ENCODE data around the gene LRRC45. TPM values are rescaled to one million over a fixed set of nuclear protein-coding genes. Genes with fewer than 3 reads are reported as not detected.
A peak's percentile ranks its signal among the peaks of the same experiment; 100 is the strongest.

LRRC45 gene
- total RNA-seq, 1 experiment from 2014 or later = 40.1 TPM

- peak; percentile 56 for DNase-seq (ENCODE audit: low read depth, low spot score)
- ChIA-PET POLR2A (interaction anchor here (0.7 to 1.5 kb wide), 4 partner anchors 11 to 92 kb away, joined by 3 to 4 read pairs (median 3); partner anchors contain the start of genes DCXR, MAFG and RAC3), CTCF (interaction anchor here (0.7 to 5.3 kb wide), 15 partner anchors 9 to 168 kb away, joined by 3 to 151 read pairs (median 5); partner anchors contain the start of genes ARHGDIA, DCXR, MAFG and NOTUM), RAD21 (ENCODE audit: low non-redundant PET in 1 of 2, low total read pairs in 2 of 2, uncharacterized antibody in 2 of 2, unreplicated experiment in 2 of 2) (interaction anchor here (0.6 to 5.3 kb wide), 3 partner anchors 60 to 86 kb away, joined by 3 to 50 read pairs (median 40); partner anchors contain the start of gene NOTUM (in 2 of the 2))
- intact Hi-C loops (cut with micrococcal nuclease) = loop anchor here (2.0 to 5.0 kb wide), 3 partner anchors 17 to 732 kb away; partner anchors contain the start of genes PCYT2 and TBCD
- Histone ChIP-seq H2AFZ (ENCODE audit: low read depth, low read length, poor library complexity, severe bottlenecking) (no peak overlapping the region), H3K27ac (ENCODE audit: low read depth, low read length) (peak overlapping the region; percentile 96), H3K36me3 (ENCODE audit: control insufficient read depth in 1 of 2, insufficient read depth in 2 of 2, low read length in 2 of 2) (peaks cover 0 to 10% of the 10 kb centered on the region in 2 experiments; a peak in 1 of 4 replicates), H3K4me2 (ENCODE audit: low read length) (peak overlapping the region; percentile 80), H3K27me3 (ENCODE audit: insufficient read depth, low read length) (no peaks in the 10 kb centered on the region), H3K79me2 (ENCODE audit: insufficient read depth, low read length) (peaks cover 46% of the 10 kb centered on the region), H3K9me2 (ENCODE audit: insufficient read depth) (no peaks in the 10 kb centered on the region), H4K20me1 (ENCODE audit: insufficient read depth) (peaks cover 4% of the 10 kb centered on the region; the same call in 1 of the 2 replicates), H3K4me1 (ENCODE audit: control insufficient read depth in 1 of 2, insufficient read depth in 2 of 2, low read length in 2 of 2) (peaks cover 29 to 47% of the 10 kb centered on the region in 2 experiments), H3K9ac (ENCODE audit: low read length) (0 out of 2 replicates have a peak overlapping the region, but pooled peaks have one; percentile 5), H3K4me3 (replicated peaks in 1 of 2; ENCODE audit: low read depth in 1 of 2, low read length in 2 of 2) (no peak overlapping the region), H3K9me3 (ENCODE audit: control insufficient read depth in 1 of 2, insufficient read depth in 1 of 2, low read depth in 1 of 2, low read length in 2 of 2) (no peaks in the 10 kb centered on the region)
- BruUV-seq (replicated peaks) = no TSS peak
- peak; percentile 30 for ATAC-seq
- no peak for TF ChIP-seq CEBPB (IDR thresholded peaks at IDR 0.05; ENCODE audit: low read depth)
- peak; percentile 74 for TF ChIP-seq RAD21 (IDR thresholded peaks at IDR 0.05; ENCODE audit: low read depth)
- TF ChIP-seq SIN3A (IDR thresholded peaks at IDR 0.05; ENCODE audit: low read depth) = no peak
- TF ChIP-seq ELF1 (IDR thresholded peaks at IDR 0.05; ENCODE audit: borderline replicate concordance, low read depth) = no peak
- no peak for TF ChIP-seq SP1 (IDR thresholded peaks at IDR 0.05; ENCODE audit: low read depth)
- no peak; the same call in 1 of the 2 replicates for TF ChIP-seq POLR2AphosphoS5 (IDR thresholded peaks at IDR 0.05; ENCODE audit: low read depth, low read length)
- no peak for TF ChIP-seq YY1 (IDR thresholded peaks at IDR 0.05; ENCODE audit: extremely low read depth, insufficient replicate concordance, low read depth, low read length)
- TF ChIP-seq, protein P1, sequence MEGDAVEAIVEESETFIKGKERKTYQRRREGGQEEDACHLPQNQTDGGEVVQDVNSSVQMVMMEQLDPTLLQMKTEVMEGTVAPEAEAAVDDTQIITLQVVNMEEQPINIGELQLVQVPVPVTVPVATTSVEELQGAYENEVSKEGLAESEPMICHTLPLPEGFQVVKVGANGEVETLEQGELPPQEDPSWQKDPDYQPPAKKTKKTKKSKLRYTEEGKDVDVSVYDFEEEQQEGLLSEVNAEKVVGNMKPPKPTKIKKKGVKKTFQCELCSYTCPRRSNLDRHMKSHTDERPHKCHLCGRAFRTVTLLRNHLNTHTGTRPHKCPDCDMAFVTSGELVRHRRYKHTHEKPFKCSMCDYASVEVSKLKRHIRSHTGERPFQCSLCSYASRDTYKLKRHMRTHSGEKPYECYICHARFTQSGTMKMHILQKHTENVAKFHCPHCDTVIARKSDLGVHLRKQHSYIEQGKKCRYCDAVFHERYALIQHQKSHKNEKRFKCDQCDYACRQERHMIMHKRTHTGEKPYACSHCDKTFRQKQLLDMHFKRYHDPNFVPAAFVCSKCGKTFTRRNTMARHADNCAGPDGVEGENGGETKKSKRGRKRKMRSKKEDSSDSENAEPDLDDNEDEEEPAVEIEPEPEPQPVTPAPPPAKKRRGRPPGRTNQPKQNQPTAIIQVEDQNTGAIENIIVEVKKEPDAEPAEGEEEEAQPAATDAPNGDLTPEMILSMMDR (IDR thresholded peaks at IDR 0.05 in 2 of 3, conservative IDR thresholded peaks at IDR 0.05 in 1 of 3; ENCODE audit: borderline replicate concordance in 1 of 3, insufficient read depth in 1 of 3, low read depth in 2 of 3, low read length in 2 of 3) = peak; percentile 89 to 95 (median 91)
- TF ChIP-seq ZFX (IDR thresholded peaks at IDR 0.05) = peak; percentile 19; the same call in 1 of the 2 replicates
Measured at GRCh38 chr17:82019690-82020571, 3.2 kb upstream of the LRRC45 start.
